ENCODE measurements around the gene DPF3. TPM values are rescaled to one million over a fixed set of nuclear protein-coding genes. Genes with fewer than 3 reads are reported as not detected.

The DPF3 gene
- total RNA-seq, 2 donors from 2014 or later, result 0.19 to 0.93 TPM

DNA sequence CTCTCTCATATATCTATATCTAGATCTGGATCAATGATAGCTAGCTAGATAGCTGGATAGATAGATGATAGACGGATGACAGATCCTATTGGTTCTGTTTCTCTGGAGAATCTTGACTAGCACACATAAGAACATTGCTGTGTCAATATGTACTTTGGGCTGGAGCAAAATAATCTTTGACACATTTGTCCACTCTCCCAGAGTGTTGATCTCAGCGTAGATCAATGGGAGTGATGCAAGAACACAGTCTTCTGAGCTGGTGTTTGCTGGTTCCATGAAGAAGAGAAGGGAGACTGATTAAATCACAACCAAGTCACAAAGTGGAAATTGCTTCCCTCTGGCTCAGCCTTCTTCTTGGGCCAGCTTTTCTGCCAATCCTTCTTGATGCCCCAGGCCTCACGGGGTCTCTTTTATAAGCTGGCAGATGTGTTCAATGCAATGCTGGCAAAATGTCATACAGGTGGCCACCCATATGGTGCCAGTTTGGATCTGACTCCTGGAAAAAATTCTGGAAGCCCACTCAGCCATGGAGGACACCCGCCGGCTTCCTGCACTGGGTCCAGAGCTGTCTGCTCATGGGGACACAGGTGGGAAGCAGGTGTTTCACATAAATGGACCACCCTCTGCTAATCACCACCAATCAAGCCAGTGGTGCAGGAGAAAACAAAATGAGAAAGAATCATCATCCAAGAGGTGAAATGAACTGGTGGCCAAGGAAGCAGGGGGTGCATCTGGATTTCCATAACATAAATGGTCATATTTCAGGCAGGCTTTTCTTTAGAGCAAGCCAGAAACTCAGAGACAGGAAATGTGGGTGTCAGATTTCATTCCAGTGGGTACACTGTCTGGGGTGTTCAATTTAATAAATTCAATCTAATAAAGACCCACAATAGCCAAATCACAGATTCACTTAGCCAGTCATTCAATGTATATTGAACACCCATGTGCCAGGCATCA, 310.3 kb downstream of the DPF3 start:
- DNase-seq (ENCODE audit: low spot score), result peak; percentile 29
- intact Hi-C loops (cut with DNase I), result no loop called here

DNA sequence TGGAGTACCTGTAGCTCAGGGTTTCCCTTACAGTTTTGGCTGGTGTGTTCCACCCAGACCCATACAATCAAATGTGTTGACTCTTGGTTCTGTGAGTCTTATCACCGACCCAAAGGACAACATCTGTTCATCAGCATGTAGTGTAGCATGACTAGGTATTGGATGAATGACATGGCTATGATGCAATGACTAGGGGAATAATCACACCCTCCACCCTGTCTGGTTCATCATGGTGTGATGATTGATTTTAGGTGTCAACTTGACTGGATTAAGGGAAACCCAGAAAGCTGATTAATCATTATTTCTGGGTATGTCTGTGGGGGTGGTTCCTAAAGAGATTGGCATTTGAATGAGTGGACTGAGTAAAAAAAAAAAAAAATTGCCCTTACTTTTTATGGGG, 311.3 kb downstream of the DPF3 start:
- intact Hi-C loops (cut with DNase I), result no loop called here
- DNase-seq (ENCODE audit: low spot score), result no peak

DNA sequence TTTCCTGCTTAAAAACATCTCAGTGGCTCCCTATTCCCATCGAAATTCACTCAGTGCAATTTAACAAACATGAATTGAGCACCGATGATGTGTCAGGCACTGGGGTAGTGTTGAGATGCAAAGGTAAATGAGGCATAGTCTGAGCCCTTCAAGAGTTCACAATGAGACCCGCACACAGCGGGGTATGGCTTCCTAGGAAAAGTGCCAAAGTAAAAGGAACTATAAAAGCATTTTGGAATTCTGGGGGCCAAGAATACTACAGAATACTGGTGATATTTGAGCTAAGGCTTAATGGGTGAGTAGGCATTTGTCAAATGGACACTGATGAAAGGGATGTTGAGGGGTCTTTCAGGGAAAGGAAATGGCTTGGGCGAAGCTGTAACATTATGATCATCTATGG, 315.4 kb downstream of the DPF3 start:
- peak; percentile 7 for DNase-seq (ENCODE audit: low spot score)
- intact Hi-C loops (cut with DNase I), result no loop called here

DNA sequence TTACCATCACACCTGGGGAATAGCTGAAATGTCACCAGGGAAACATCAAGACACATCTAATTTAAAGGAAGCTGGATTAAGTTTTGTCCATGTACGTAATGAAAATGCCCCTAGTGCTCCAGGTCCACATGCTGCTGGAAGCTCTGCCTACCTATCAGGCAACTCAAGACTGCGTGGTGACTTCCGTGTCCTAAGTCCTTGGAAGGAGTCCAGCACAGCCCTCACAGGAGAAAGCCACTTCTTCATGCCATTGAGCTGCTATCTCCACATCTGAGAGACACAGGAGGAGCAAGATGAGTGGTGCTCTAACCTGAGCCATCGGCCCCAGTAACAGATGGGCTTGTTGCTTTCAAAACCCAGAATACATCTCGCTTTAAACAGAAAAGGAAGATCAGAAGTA, 316.4 kb downstream of the DPF3 start:
- intact Hi-C loops (cut with DNase I), result no loop called here
- peak; percentile 19 for DNase-seq (ENCODE audit: low spot score)

DNA sequence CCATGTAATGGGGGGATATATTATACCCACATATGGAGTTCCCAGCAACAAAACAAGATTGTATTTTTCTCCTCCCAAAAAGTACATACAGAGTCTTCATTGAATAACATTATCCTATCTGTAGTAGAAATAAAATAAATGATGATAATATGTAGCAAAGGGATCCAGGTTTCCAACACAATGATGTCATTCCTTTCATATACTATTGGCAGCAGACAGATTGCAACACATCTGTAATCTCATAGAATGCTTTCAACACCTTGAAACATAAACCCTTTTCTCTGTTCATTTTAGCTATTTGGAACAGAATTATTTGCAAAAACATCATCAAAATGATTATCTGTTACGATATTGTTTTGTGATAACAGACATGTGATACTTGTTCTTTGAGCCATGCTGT, 317.6 kb downstream of the DPF3 start:
- DNase-seq (ENCODE audit: low spot score), result no peak
- intact Hi-C loops (cut with DNase I), result no loop called here

DNA sequence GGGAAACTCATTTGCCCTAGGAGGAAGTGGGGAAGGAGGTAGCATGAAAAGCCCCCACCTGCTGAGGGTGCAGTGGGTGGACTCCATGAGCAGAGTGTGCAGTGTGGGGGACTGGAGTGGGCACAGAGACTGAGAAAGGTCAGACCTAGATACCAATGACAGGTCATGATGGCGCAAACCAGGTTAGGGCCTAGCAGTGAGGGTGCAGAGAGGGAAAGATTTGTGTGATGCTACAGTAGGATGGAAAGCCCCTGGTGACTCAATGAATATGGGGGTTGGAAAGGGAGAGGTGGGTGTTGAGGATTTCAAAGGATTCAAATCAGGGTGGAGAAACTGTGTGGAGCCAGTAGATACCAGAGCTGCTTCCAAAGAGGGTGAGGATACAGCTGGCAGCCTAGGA, 319.2 kb downstream of the DPF3 start:
- DNase-seq (ENCODE audit: low spot score), result no peak
- intact Hi-C loops (cut with DNase I), result no loop called here

GRCh38 chr14:72573725-72574417, 320.0 kb downstream of the DPF3 start:
- intact Hi-C loops (cut with DNase I), result no loop called here
- no peak for DNase-seq (ENCODE audit: low spot score)

Other genes with a start within 250 kb of the DPF3 start
- 10 to 100 TPM in 1 of 2 donors, 1 to 10 TPM in 1; 7.4 to 11.3 TPM for gene DCAF4, start 32.4 kb upstream of the DPF3 start, total RNA-seq
- gene ZFYVE1, start 133.0 kb upstream of the DPF3 start, total RNA-seq, result 10 to 100 TPM; 15.7 to 17.5 TPM
- 10 to 100 TPM; 55.0 to 57.2 TPM for gene RBM25, start 164.4 kb upstream of the DPF3 start, total RNA-seq
- 10 to 100 TPM; 41.4 to 48.8 TPM for gene PSEN1, start 242.4 kb upstream of the DPF3 start, total RNA-seq

Data from posterior vena cava (tissue), 2 donors.